ENCODE results near the gene HS6ST3. TPM values are rescaled to one million over a fixed set of nuclear protein-coding genes. Genes with fewer than 3 reads are reported as not detected.

Gene HS6ST3
- total RNA-seq, 1 donor from 2014 or later: under 0.01 TPM

- no peak for DNase-seq (ENCODE audit: low read depth)
- H3K27me3 ChIP-seq (ENCODE audit: control insufficient read depth, insufficient read depth, low read length): no peaks in the 10 kb centered on the region
- H3K4me3 ChIP-seq (ENCODE audit: low read depth, low read length): no peak overlapping the region
- FAIRE-seq: no peak
- H3K36me3 ChIP-seq (ENCODE audit: control insufficient read depth, insufficient read depth, low read length): no peaks in the 10 kb centered on the region
- TF ChIP-seq, protein P1, sequence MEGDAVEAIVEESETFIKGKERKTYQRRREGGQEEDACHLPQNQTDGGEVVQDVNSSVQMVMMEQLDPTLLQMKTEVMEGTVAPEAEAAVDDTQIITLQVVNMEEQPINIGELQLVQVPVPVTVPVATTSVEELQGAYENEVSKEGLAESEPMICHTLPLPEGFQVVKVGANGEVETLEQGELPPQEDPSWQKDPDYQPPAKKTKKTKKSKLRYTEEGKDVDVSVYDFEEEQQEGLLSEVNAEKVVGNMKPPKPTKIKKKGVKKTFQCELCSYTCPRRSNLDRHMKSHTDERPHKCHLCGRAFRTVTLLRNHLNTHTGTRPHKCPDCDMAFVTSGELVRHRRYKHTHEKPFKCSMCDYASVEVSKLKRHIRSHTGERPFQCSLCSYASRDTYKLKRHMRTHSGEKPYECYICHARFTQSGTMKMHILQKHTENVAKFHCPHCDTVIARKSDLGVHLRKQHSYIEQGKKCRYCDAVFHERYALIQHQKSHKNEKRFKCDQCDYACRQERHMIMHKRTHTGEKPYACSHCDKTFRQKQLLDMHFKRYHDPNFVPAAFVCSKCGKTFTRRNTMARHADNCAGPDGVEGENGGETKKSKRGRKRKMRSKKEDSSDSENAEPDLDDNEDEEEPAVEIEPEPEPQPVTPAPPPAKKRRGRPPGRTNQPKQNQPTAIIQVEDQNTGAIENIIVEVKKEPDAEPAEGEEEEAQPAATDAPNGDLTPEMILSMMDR (IDR thresholded peaks at IDR 0.05; ENCODE audit: insufficient read depth, low read length, severe bottlenecking): no peak
These were observed 301.7 kb downstream of the HS6ST3 start for GRCh38 chr13:96391606-96392005.

DNA sequence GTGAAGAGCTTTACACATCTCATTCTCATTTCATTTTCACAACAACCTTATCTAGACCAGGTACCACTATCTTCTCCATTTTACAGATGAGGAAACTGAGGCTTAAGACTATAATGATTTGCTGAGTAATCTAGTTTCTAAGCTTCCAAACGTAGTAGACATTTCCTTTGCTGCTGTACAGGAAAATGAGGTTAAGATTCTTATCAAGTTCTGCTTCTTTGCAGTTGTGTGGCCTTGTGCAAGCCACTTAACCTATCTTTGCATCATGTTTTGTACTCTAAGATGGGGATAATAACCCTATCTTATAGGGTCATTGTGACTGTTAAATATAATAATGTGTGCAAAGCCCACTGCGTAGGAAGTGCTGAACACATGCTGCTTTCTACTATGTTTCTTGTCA is 307.9 kb downstream of the HS6ST3 start:
- DNase-seq (ENCODE audit: low read depth) (no peak), FAIRE-seq (no peak)
- no peaks in the 10 kb centered on the region for H3K36me3 ChIP-seq (ENCODE audit: control insufficient read depth, insufficient read depth, low read length)
- H3K27me3 ChIP-seq (ENCODE audit: control insufficient read depth, insufficient read depth, low read length): no peaks in the 10 kb centered on the region
- TF ChIP-seq, protein P1 (IDR thresholded peaks at IDR 0.05; ENCODE audit: insufficient read depth, low read length, severe bottlenecking): no peak
- no peak overlapping the region for H3K4me3 ChIP-seq (ENCODE audit: low read depth, low read length)

- FAIRE-seq (no peak), DNase-seq (ENCODE audit: low read depth) (no peak)
- H3K36me3 ChIP-seq (ENCODE audit: control insufficient read depth, insufficient read depth, low read length): no peaks in the 10 kb centered on the region
- H3K4me3 ChIP-seq (ENCODE audit: low read depth, low read length): no peak overlapping the region
- TF ChIP-seq, protein P1 (IDR thresholded peaks at IDR 0.05; ENCODE audit: insufficient read depth, low read length, severe bottlenecking): no peak
- no peaks in the 10 kb centered on the region for H3K27me3 ChIP-seq (ENCODE audit: control insufficient read depth, insufficient read depth, low read length)
These were observed 308.6 kb downstream of the HS6ST3 start for GRCh38 chr13:96398486-96398885.

- no peaks in the 10 kb centered on the region for H3K27me3 ChIP-seq (ENCODE audit: control insufficient read depth, insufficient read depth, low read length)
- DNase-seq (ENCODE audit: low read depth) (no peak), FAIRE-seq (no peak)
- H3K36me3 ChIP-seq (ENCODE audit: control insufficient read depth, insufficient read depth, low read length): no peaks in the 10 kb centered on the region
- TF ChIP-seq, protein P1 (IDR thresholded peaks at IDR 0.05; ENCODE audit: insufficient read depth, low read length, severe bottlenecking): no peak
- H3K4me3 ChIP-seq (ENCODE audit: low read depth, low read length): no peak overlapping the region
These were observed 313.3 kb downstream of the HS6ST3 start for GRCh38 chr13:96403241-96403640.

DNA sequence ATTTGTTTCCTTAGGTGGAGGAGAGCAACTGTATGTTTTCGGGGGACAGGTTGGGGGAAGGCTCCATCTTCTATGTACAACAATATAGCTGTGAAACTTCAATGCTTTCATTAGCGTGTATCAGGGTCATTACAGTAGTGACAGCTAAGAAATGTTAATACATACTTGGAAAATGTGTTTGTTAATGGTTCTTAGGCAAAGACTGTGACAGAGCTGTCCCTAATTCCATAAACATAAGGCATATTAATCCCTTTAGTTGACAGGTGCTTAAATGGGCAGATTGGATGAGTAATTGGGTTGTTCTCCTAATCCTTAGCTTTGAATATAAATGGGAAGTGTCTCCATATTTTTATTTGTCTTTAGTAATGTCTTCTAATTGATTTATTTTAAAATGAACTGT is 313.7 kb downstream of the HS6ST3 start:
- DNase-seq (ENCODE audit: low read depth) (no peak), FAIRE-seq (no peak)
- TF ChIP-seq, protein P1 (IDR thresholded peaks at IDR 0.05; ENCODE audit: insufficient read depth, low read length, severe bottlenecking): no peak
- H3K36me3 ChIP-seq (ENCODE audit: control insufficient read depth, insufficient read depth, low read length): no peaks in the 10 kb centered on the region
- H3K4me3 ChIP-seq (ENCODE audit: low read depth, low read length): no peak overlapping the region
- H3K27me3 ChIP-seq (ENCODE audit: control insufficient read depth, insufficient read depth, low read length): no peaks in the 10 kb centered on the region

DNA sequence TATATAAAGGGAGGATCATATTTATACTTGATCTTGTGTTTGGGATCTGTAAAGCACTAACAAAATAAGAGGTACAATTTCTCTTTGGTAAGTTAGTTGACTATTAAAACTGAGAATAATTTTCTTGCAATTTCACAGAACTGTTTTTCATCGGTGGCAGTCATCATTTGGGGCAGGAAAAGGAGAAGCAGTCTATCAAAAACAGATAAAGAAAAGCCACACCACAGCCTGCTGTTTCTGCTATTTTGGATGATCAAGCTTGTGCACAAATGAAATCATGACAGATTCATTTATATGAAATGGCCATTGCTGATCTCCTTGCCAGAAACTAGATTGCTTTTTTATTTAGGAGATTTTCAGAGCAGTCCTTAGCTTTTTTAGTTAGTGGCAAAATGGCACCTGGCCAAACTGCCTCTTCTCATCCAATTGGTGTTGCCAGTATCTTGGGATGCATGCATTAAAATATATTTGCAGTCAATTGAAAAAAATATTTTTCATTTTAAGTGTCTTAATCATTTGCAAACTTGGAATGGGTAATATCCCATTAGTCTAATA is 326.0 kb downstream of the HS6ST3 start:
- Histone ChIP-seq H3K36me3 (ENCODE audit: control insufficient read depth, insufficient read depth, low read length) (no peaks in the 10 kb centered on the region), H3K27me3 (ENCODE audit: control insufficient read depth, insufficient read depth, low read length) (no peaks in the 10 kb centered on the region), H3K4me3 (ENCODE audit: low read depth, low read length) (no peak overlapping the region)
- FAIRE-seq: no peak
- DNase-seq (ENCODE audit: low read depth): no peak
- TF ChIP-seq, protein P1 (IDR thresholded peaks at IDR 0.05; ENCODE audit: insufficient read depth, low read length, severe bottlenecking): no peak

All from bronchial epithelial cell (primary cell).